Keratinocyte (primary cell): ENCODE measurements around the gene LAMB4. TPM values are rescaled to one million over a fixed set of nuclear protein-coding genes. Genes with fewer than 3 reads are reported as not detected.

Experiments
- DNase-seq: peaks from one replicate; pipeline ENCODE4 v3.0.0-alpha.2; 2011; ENCODE audit warnings: low read depth, missing footprints, low spot score
- FAIRE-seq: peaks from 2 replicates; lab custom pipeline; 2011; peaks lifted over from hg19 to GRCh38; lab: Jason Lieb, UNC
- H2AFZ ChIP-seq: 2 replicates; pipeline ENCODE4 v1.6.0; 2012; ENCODE audit warnings: low read length, control low read depth, inconsistent platforms; ENCODE audit not compliant: control insufficient read depth
- H3K27ac ChIP-seq: 2 replicates; pipeline ENCODE4 v1.5.1; 2011; ENCODE audit warnings: low read length; ENCODE audit not compliant: control insufficient read depth, insufficient read depth
- H3K27me3 ChIP-seq: 3 replicates; pipeline ENCODE4 v1.6.0; 2011; ENCODE audit warnings: low read length; ENCODE audit not compliant: control insufficient read depth, insufficient read depth; ENCODE audit errors: extremely low read depth
- H3K36me3 ChIP-seq, 2 experiments: 2 replicates in 1 of 2; 3 replicates in 1 of 2; pipeline ENCODE4 v1.5.1; 2011; ENCODE audit warnings: low read length in 2 of 2, mild to moderate bottlenecking in 1 of 2; ENCODE audit not compliant: control insufficient read depth in 2 of 2, insufficient read depth in 2 of 2; ENCODE audit errors: extremely low read depth in 1 of 2
- H3K4me1 ChIP-seq: 3 replicates; pipeline ENCODE4 v1.5.1; 2011; ENCODE audit warnings: low read length; ENCODE audit not compliant: control insufficient read depth, insufficient read depth; ENCODE audit errors: extremely low read depth
- H3K4me2 ChIP-seq: 3 replicates; pipeline ENCODE4 v1.6.0; 2011; ENCODE audit warnings: low read depth, low read length; ENCODE audit not compliant: control insufficient read depth, insufficient read depth; ENCODE audit errors: extremely low read depth
- H3K4me3 ChIP-seq, 3 experiments: fragments of 200-600 bp in 1 of 3; sonication (generic) in 1 of 3; 2 replicates in 2 of 3; 3 replicates in 1 of 3; pipeline ENCODE4 v1.5.1; 2011 to 2016; ENCODE audit warnings: low read length in 3 of 3, mild to moderate bottlenecking in 3 of 3, control low read depth in 2 of 3, inconsistent platforms in 1 of 3, low read depth in 1 of 3, mixed read lengths in 1 of 3, mixed run types in 1 of 3, moderate library complexity in 1 of 3; ENCODE audit not compliant: control insufficient read depth in 2 of 3, insufficient read depth in 2 of 3; ENCODE audit errors: extremely low read depth in 1 of 3
- H3K79me2 ChIP-seq: 2 replicates; pipeline ENCODE4 v1.6.0; 2012; ENCODE audit warnings: low read length; ENCODE audit not compliant: control insufficient read depth, insufficient read depth
- H3K9ac ChIP-seq: 3 replicates; pipeline ENCODE4 v1.6.0; 2011; ENCODE audit warnings: low read length; ENCODE audit not compliant: control insufficient read depth, insufficient read depth; ENCODE audit errors: extremely low read depth
- H3K9me1 ChIP-seq: 3 replicates; pipeline ENCODE4 v1.6.0; 2011; ENCODE audit warnings: low read length; ENCODE audit not compliant: control insufficient read depth, insufficient read depth; ENCODE audit errors: extremely low read depth
- H3K9me3 ChIP-seq: 2 replicates; pipeline ENCODE4 v1.5.1; 2012; ENCODE audit warnings: low read depth, low read length; ENCODE audit not compliant: control insufficient read depth
- H4K20me1 ChIP-seq: 3 replicates; pipeline ENCODE4 v1.6.0; 2011; ENCODE audit warnings: low read length; ENCODE audit not compliant: control insufficient read depth, insufficient read depth; ENCODE audit errors: extremely low read depth
- EZH2 ChIP-seq: IDR thresholded peaks from one replicate; pipeline ENCODE4 v1.6.1; 2012; ENCODE audit warnings: inconsistent platforms, mild to moderate bottlenecking, low read length, moderate library complexity
- dilution Hi-C: fragments of 300-500 bp; cut with MboI; formaldehyde crosslinking; loops from one replicate; pipeline ENCODE4 v1.7.0; 2020; ENCODE audit warnings: low sequenced_read_pairs; ENCODE audit not compliant: extremely low pct_ligation_motif_present
- polyA plus RNA-seq, 5 experiments: library from polyadenylated mRNA; depleted of rRNA in 3 of 5; stranded (reverse) in 3 of 5; stranded (forward) in 1 of 5; unstranded in 1 of 5; fragments of >200 nt; gene quantifications; 1 replicate in 1 of 5; 2 replicates in 3 of 5; 3 replicates in 1 of 5; pipeline versions ENCODE4 v1.2.1 to v1.2.3, GENCODE V29; 2011 to 2012; ENCODE audit warnings: missing spikeins in 2 of 5, low read depth in 1 of 5, low replicate concordance in 1 of 5
- TF ChIP-seq, protein P1 (sequence below), 3 experiments: IDR thresholded peaks in 1 of 3; conservative IDR thresholded peaks in 1 of 3; optimal IDR thresholded peaks in 1 of 3; 2 replicates in 2 of 3; 3 replicates in 1 of 3; pipeline versions ENCODE3 to v1.5.1; 2011; ENCODE audit warnings: low read length in 3 of 3, mild to moderate bottlenecking in 3 of 3, moderate library complexity in 2 of 3, control low read depth in 1 of 3, inconsistent platforms in 1 of 3; ENCODE audit not compliant: insufficient read depth in 2 of 3; ENCODE audit errors: extremely low read depth in 1 of 3

The LAMB4 gene
- polyA plus RNA-seq, 1 donor (not counting 4 experiments of a cell fraction or from before 2014, with no cell fraction given) = 3.7 TPM

DNA sequence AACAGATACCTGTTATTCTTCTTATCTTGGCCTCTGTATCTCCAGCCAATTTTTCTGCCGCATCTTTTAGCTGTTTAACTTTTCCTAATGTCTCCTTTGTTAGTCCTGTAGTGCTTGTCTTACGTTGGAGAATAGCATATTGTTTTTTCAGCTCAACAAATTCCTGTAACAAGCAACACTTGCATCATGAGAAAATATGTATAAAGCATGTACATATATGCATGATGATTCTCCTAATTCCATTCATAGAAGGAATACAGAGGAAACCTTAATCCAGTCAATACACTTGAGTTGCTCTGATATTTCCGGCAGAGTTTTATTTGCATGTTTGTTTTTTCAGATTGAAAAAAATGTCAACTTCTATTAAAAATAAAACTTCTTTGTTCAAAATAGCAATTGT is 101.1 kb downstream of the LAMB4 start:
- Histone ChIP-seq H3K27ac (no peak overlapping the region), H3K27me3 (no peaks in the 10 kb centered on the region), H3K4me2 (no peak overlapping the region), H3K79me2 (no peaks in the 10 kb centered on the region), H2AFZ (no peak overlapping the region), H3K9ac (no peak overlapping the region), H3K4me3 (no peak overlapping the region), H3K9me1 (no peaks in the 10 kb centered on the region), H3K36me3 (no peaks in the 10 kb centered on the region), H3K4me1 (peaks cover 13% of the 10 kb centered on the region), H3K9me3 (no peaks in the 10 kb centered on the region), H4K20me1 (no peaks in the 10 kb centered on the region)
- TF ChIP-seq, protein P1, sequence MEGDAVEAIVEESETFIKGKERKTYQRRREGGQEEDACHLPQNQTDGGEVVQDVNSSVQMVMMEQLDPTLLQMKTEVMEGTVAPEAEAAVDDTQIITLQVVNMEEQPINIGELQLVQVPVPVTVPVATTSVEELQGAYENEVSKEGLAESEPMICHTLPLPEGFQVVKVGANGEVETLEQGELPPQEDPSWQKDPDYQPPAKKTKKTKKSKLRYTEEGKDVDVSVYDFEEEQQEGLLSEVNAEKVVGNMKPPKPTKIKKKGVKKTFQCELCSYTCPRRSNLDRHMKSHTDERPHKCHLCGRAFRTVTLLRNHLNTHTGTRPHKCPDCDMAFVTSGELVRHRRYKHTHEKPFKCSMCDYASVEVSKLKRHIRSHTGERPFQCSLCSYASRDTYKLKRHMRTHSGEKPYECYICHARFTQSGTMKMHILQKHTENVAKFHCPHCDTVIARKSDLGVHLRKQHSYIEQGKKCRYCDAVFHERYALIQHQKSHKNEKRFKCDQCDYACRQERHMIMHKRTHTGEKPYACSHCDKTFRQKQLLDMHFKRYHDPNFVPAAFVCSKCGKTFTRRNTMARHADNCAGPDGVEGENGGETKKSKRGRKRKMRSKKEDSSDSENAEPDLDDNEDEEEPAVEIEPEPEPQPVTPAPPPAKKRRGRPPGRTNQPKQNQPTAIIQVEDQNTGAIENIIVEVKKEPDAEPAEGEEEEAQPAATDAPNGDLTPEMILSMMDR (optimal IDR thresholded peaks at IDR 0.05 in 1 of 3, IDR thresholded peaks at IDR 0.05 in 1 of 3, conservative IDR thresholded peaks at IDR 0.05 in 1 of 3; ENCODE audit: extremely low read depth in 1 of 3, insufficient read depth in 2 of 3, low read length in 3 of 3) = no peak
- TF ChIP-seq EZH2 = no peak
- no peak for FAIRE-seq
- dilution Hi-C loops = no loop called here
- no peak for DNase-seq

DNA sequence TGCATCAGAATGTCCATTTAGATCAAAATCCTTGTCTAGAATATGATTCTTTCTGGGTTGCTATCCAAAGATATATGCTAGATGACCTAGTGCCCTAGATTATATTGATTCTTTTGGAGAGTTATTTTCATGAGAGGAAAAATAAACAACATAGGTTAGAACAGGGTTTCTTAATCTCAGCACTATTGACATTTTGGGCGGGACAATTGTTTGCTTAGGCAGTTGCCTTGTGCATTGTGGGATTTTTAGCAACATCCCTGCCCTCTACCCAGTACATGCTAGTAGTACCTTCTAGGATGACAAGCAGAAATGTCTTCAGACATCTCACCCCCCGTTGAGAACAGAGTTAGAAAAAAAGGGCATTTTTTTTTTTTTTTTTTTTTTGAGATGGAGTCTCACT is 102.0 kb downstream of the LAMB4 start:
- H3K79me2 ChIP-seq = no peaks in the 10 kb centered on the region
- no peak overlapping the region for H3K4me3 ChIP-seq
- peaks cover 10% of the 10 kb centered on the region for H3K4me1 ChIP-seq
- dilution Hi-C loops = no loop called here
- no peaks in the 10 kb centered on the region for H3K9me1 ChIP-seq
- H3K27me3 ChIP-seq = no peaks in the 10 kb centered on the region
- no peaks in the 10 kb centered on the region for H4K20me1 ChIP-seq
- no peaks in the 10 kb centered on the region for H3K36me3 ChIP-seq
- FAIRE-seq = no peak
- DNase-seq = no peak
- no peak overlapping the region for H3K9ac ChIP-seq
- no peak overlapping the region for H3K27ac ChIP-seq
- TF ChIP-seq EZH2 = no peak
- TF ChIP-seq, protein P1 (optimal IDR thresholded peaks at IDR 0.05 in 1 of 3, IDR thresholded peaks at IDR 0.05 in 1 of 3, conservative IDR thresholded peaks at IDR 0.05 in 1 of 3; ENCODE audit: extremely low read depth in 1 of 3, insufficient read depth in 2 of 3, low read length in 3 of 3) = no peak
- H3K4me2 ChIP-seq = no peak overlapping the region
- H3K9me3 ChIP-seq = no peaks in the 10 kb centered on the region
- H2AFZ ChIP-seq = no peak overlapping the region
